AG04449 (cell line): ENCODE data around the gene FAHD1.

Experiments
- CTCF ChIA-PET: fragments of 350-600 bp; formaldehyde crosslinking; extraction: SDS; loops from one replicate; lab custom pipeline; 2021; ENCODE audit warnings: antibody characterized with exemption; lab: Yijun Ruan, JAX
- POLR2A ChIA-PET: fragments of 400-600, 350-600 bp; formaldehyde crosslinking; extraction: SDS; loops from one replicate; lab custom pipeline; 2020; ENCODE audit warnings: antibody characterized with exemption, inconsistent platforms; lab: Yijun Ruan, JAX
- DNase-seq: peaks from one replicate; pipeline ENCODE4 v3.0.0-alpha.2; 2010; ENCODE audit warnings: low read depth, low spot score
- H3K4me3 ChIP-seq: 2 replicates; pipeline ENCODE4 v1.5.1; 2011; ENCODE audit warnings: low read depth, mild to moderate bottlenecking, control low read depth, low read length
- CTCF ChIP-seq: IDR thresholded peaks from one replicate; pipeline ENCODE4 v1.5.1; 2011; ENCODE audit warnings: mild to moderate bottlenecking, moderate library complexity, low read length, control low read depth, inconsistent platforms; ENCODE audit not compliant: insufficient read depth; ENCODE audit errors: missing control alignments

The FAHD1 gene

GRCh38 chr16:1812732-1813163 lies 14.3 kb upstream of the FAHD1 start:
- POLR2A ChIA-PET, result no interaction called here
- peak; percentile 44 for TF ChIP-seq CTCF
- CTCF ChIA-PET, result interaction anchor here (0.8 to 2.3 kb wide), 4 partner anchors 17 to 117 kb away, joined by 3 to 10 read pairs (median 4); partner anchors contain the start of genes NUBP2 and SPSB3
- no peak for DNase-seq
- no peak overlapping the region for H3K4me3 ChIP-seq

- no peak for DNase-seq
- POLR2A ChIA-PET, result no interaction called here
- CTCF ChIA-PET, result no interaction called here
- no peak overlapping the region for H3K4me3 ChIP-seq
- TF ChIP-seq CTCF, result no peak
Measured at GRCh38 chr16:1815461-1815860, 11.5 kb upstream of the FAHD1 start.

- H3K4me3 ChIP-seq, result no peak overlapping the region
- no peak for TF ChIP-seq CTCF
- ChIA-PET CTCF (no interaction called here), POLR2A (no interaction called here)
- DNase-seq, result no peak
Measured at GRCh38 chr16:1816396-1817275, 10.4 kb upstream of the FAHD1 start.

- CTCF ChIA-PET, result no interaction called here
- POLR2A ChIA-PET, result no interaction called here
- no peak for DNase-seq
- H3K4me3 ChIP-seq, result no peak overlapping the region
- no peak for TF ChIP-seq CTCF
Measured at GRCh38 chr16:1817276-1817589, 9.8 kb upstream of the FAHD1 start.

- no peak for TF ChIP-seq CTCF
- no peak for DNase-seq
- ChIA-PET CTCF (no interaction called here), POLR2A (no interaction called here)
- no peak overlapping the region for H3K4me3 ChIP-seq
Measured at GRCh38 chr16:1817716-1818115, 9.3 kb upstream of the FAHD1 start.

GRCh38 chr16:1818204-1818872 lies 8.7 kb upstream of the FAHD1 start:
- no peak for TF ChIP-seq CTCF
- POLR2A ChIA-PET, result no interaction called here
- DNase-seq, result no peak
- CTCF ChIA-PET, result no interaction called here
- H3K4me3 ChIP-seq, result no peak overlapping the region
